ENCODE results near the gene IPCEF1. TPM values are rescaled to one million over a fixed set of nuclear protein-coding genes. Genes with fewer than 3 reads are reported as not detected.

The IPCEF1 gene
- total and polyA plus RNA-seq, 7 donors = 0.03 to 0.46 (median 0.24) TPM

DNA sequence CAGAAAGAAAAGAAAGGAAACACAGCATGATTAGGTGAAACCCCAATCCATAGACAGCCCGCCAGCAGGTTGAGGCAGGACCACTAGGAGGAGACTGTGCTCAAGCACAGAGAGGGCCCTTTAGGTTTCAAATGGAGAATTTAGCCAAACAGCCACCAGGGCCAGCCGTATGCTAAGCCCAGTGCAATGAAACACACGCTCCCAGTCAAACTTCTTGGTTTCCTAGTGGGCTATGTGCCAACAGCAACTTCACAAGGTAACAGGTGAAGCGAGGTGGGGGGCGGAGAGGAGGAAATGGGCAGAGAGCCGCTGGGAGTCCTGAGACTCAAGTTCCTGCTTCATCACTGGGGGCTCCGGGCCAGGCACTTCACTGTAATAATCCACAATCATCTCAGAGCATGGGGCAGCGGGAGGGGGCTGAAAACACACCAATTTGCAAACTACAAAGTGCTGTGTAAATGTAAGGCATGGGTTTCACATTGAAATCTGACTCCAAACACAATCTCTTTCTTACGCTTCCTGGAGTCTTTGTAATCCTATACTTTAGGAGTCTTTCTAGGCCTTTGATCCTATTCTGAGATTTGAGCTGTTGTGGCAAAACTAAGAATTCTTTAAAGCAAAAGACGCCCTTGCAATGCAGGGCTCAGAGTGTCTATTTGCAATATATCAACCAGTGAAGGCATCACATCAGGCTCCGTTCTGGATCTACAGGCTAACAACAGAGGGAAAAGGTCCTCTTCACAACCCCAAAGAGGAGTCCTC, 200.3 kb downstream of the IPCEF1 start:
- Histone ChIP-seq H3K4me1 (no peaks in the 10 kb centered on the region), H3K4me3 (no peak overlapping the region), H3K9me3 (no peaks in the 10 kb centered on the region), H3K27me3 (ENCODE audit: insufficient read depth in 3 of 3, low read length in 2 of 3) (peaks cover 0 to 2% (median 0%) of the 10 kb centered on the region in 3 donors), H3K36me3 (ENCODE audit: insufficient read depth in 1 of 2, low read depth in 1 of 2) (no peaks in the 10 kb centered on the region), H3K27ac (no peak overlapping the region)
- TF ChIP-seq, protein P1, sequence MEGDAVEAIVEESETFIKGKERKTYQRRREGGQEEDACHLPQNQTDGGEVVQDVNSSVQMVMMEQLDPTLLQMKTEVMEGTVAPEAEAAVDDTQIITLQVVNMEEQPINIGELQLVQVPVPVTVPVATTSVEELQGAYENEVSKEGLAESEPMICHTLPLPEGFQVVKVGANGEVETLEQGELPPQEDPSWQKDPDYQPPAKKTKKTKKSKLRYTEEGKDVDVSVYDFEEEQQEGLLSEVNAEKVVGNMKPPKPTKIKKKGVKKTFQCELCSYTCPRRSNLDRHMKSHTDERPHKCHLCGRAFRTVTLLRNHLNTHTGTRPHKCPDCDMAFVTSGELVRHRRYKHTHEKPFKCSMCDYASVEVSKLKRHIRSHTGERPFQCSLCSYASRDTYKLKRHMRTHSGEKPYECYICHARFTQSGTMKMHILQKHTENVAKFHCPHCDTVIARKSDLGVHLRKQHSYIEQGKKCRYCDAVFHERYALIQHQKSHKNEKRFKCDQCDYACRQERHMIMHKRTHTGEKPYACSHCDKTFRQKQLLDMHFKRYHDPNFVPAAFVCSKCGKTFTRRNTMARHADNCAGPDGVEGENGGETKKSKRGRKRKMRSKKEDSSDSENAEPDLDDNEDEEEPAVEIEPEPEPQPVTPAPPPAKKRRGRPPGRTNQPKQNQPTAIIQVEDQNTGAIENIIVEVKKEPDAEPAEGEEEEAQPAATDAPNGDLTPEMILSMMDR (IDR thresholded peaks at IDR 0.05) = peak; percentile 26
- DNase-seq (no peak), ATAC-seq (no peak)
- WGBS, 3 donors = 59 to 73% (median 65%) methylated on average over 11 of the region's 11 CpGs
- intact Hi-C loops (cut with DNase I) = loop anchor here in 1 of 2 donors (10.0 kb wide), 2 partner anchors 458 to 518 kb away; no protein-coding TSS in a partner anchor

DNA sequence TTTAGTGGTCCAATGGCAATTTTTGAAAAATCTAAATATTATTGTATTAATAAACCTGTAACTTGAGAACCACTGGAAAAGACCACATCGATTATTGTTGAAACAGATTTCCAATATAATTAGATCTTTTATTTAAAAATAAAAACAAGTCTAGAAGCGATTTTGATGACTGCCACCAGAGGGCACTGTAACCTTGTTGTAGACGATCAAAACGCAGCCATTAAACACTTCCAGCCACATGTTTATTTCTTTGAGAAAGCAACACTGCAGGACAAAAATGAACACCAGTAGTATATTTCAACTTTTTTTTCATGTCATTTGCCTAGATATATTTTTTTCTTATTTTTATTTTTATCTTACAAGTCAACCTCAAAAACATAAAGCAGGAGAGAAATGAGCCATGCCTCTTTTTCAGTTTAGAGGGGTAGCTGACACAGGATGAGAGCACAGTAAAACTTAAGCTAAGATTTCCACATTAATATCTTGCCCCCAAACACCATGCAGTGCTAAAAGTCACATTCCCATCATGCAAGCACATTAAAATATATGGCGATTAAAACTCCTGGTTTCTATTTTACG, 202.1 kb downstream of the IPCEF1 start:
- intact Hi-C loops (cut with DNase I) = loop anchor here (2.0 to 10.0 kb wide), 4 partner anchors 123 to 520 kb away; no protein-coding TSS in a partner anchor
- no peak overlapping the region for H3K4me3 ChIP-seq
- no peaks in the 10 kb centered on the region for H3K36me3 ChIP-seq (ENCODE audit: insufficient read depth in 1 of 2, low read depth in 1 of 2)
- TF ChIP-seq, protein P1 (IDR thresholded peaks at IDR 0.05) = peak; percentile 85
- H3K9me3 ChIP-seq = no peaks in the 10 kb centered on the region
- H3K27me3 ChIP-seq (ENCODE audit: insufficient read depth in 3 of 3, low read length in 2 of 3) = peaks cover 0 to 2% (median 0%) of the 10 kb centered on the region in 3 donors
- no peaks in the 10 kb centered on the region for H3K4me1 ChIP-seq
- 30 to 34% (median 33%) methylated on average over 6 of the region's 6 CpGs for WGBS, 3 donors
- ATAC-seq (peak in 1 of 4 donors; percentile 63), DNase-seq (no peak)
- H3K27ac ChIP-seq = no peak overlapping the region

DNA sequence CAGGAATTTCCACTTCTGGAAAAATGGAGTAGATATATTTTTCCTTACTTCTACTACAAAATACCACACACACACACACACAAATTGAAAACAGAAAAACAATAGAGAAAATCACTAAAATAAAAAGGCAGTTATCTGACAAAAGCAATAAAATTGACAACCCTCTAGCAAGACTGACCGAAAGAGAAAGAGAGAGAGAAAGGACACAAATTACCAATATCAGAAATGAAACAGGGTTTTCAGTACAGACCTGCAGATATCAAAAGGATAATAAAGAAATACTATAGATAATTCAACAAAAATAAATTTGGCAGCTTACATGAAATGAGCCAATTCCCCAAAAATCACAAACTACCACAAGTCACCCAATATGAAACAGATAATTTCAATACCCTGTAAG, 212.8 kb downstream of the IPCEF1 start:
- DNase-seq (no peak), ATAC-seq (no peak)
- Histone ChIP-seq H3K36me3 (ENCODE audit: insufficient read depth in 1 of 2, low read depth in 1 of 2) (no peaks in the 10 kb centered on the region), H3K9me3 (no peaks in the 10 kb centered on the region), H3K27ac (no peak overlapping the region), H3K4me1 (no peaks in the 10 kb centered on the region), H3K27me3 (ENCODE audit: insufficient read depth in 3 of 3, low read length in 2 of 3) (no peaks in the 10 kb centered on the region), H3K4me3 (no peak overlapping the region)
- TF ChIP-seq, protein P1 (IDR thresholded peaks at IDR 0.05) = no peak
- WGBS, 3 donors = 93 to 95% (median 94%) methylated on average over 1 of the region's 1 CpG
- intact Hi-C loops (cut with DNase I) = no loop called here

DNA sequence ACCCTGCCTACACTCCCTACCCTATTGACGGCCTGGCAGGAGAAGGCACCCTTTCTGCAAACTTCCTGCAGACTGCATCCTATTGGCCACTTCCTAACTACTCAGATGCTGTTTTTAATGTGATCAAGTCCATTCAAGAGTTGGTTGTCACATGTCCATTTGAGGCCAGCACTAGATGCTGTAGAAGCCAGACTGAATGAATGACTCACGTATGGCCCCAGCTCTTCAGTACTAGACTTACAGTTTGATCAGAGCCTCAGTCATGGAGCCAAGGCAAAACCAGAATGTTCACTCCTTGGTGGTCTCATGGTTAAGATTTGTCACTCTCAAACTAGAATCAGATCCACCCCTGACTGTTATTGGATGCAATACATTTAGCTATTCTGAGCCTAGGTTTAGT, 215.9 kb downstream of the IPCEF1 start:
- no peak overlapping the region for H3K27ac ChIP-seq
- no peaks in the 10 kb centered on the region for H3K27me3 ChIP-seq (ENCODE audit: insufficient read depth in 3 of 3, low read length in 2 of 3)
- no peaks in the 10 kb centered on the region for H3K9me3 ChIP-seq
- H3K4me3 ChIP-seq = no peak overlapping the region
- H3K4me1 ChIP-seq = no peaks in the 10 kb centered on the region
- no peak for DNase-seq
- ATAC-seq = no peak
- H3K36me3 ChIP-seq (ENCODE audit: insufficient read depth in 1 of 2, low read depth in 1 of 2) = no peaks in the 10 kb centered on the region
- TF ChIP-seq, protein P1 (IDR thresholded peaks at IDR 0.05) = no peak
- intact Hi-C loops (cut with DNase I) = no loop called here
- 61 to 90% (median 63%) methylated on average over 2 of the region's 2 CpGs for WGBS, 3 donors
